ENCODE measurements around the gene KRT9. TPM values are rescaled to one million over a fixed set of nuclear protein-coding genes. Genes with fewer than 3 reads are reported as not detected.

Gene KRT9
- total RNA-seq, 1 experiment from 2014 or later, result not detected

GRCh38 chr17:41540921-41541625 is 30.8 kb downstream of the KRT9 start:
- CTCF ChIA-PET, result no interaction called here
- TF ChIP-seq CTCF (conservative IDR thresholded peaks at IDR 0.05; ENCODE audit: low read depth, low read length), result no peak
- TF ChIP-seq EZH2 (IDR thresholded peaks at IDR 0.05; ENCODE audit: borderline replicate concordance, low read depth, low read length, poor library complexity, severe bottlenecking), result no peak

GRCh38 chr17:41539979-41540701 is 31.7 kb downstream of the KRT9 start:
- BruUV-seq (replicated peaks), result no TSS peak
- DNase-seq (ENCODE audit: low spot score), result no peak
- Histone ChIP-seq H3K27me3 (replicated peaks; ENCODE audit: insufficient read depth, low read depth, low read length, poor library complexity) (no peaks in the 10 kb centered on the region), H3K9me3 (ENCODE audit: low read depth, low read length, poor library complexity, severe bottlenecking) (no peaks in the 10 kb centered on the region), H3K4me1 (ENCODE audit: insufficient read depth, low read length, poor library complexity, severe bottlenecking) (no peaks in the 10 kb centered on the region), H3K4me3 (ENCODE audit: low read depth, low read length, poor library complexity, severe bottlenecking) (no peak overlapping the region), H3K36me3 (ENCODE audit: insufficient read depth, low read length, poor library complexity, severe bottlenecking) (no peaks in the 10 kb centered on the region), H3K27ac (ENCODE audit: low read depth, low read length, poor library complexity, severe bottlenecking) (no peak overlapping the region)
- intact Hi-C loops (cut with micrococcal nuclease; ENCODE audit: unreplicated experiment), result no loop called here
- ChIA-PET CTCF (interaction anchor here (1.8 kb wide), 1 partner anchor 9 kb away, joined by 6 read pairs; no protein-coding TSS in a partner anchor), POLR2A (ENCODE audit: low non-redundant PET) (no interaction called here)
- TF ChIP-seq EZH2 (IDR thresholded peaks at IDR 0.05; ENCODE audit: borderline replicate concordance, low read depth, low read length, poor library complexity, severe bottlenecking) (no peak), CTCF (conservative IDR thresholded peaks at IDR 0.05; ENCODE audit: low read depth, low read length) (no peak)

More at GRCh38 chr17:41540921-41541625, 30.8 kb downstream of the KRT9 start:
- POLR2A ChIA-PET (ENCODE audit: low non-redundant PET), result no interaction called here
- Histone ChIP-seq H3K9me3 (ENCODE audit: low read depth, low read length, poor library complexity, severe bottlenecking) (no peaks in the 10 kb centered on the region), H3K36me3 (ENCODE audit: insufficient read depth, low read length, poor library complexity, severe bottlenecking) (no peaks in the 10 kb centered on the region), H3K27me3 (replicated peaks; ENCODE audit: insufficient read depth, low read depth, low read length, poor library complexity) (no peaks in the 10 kb centered on the region), H3K4me1 (ENCODE audit: insufficient read depth, low read length, poor library complexity, severe bottlenecking) (no peaks in the 10 kb centered on the region), H3K27ac (ENCODE audit: low read depth, low read length, poor library complexity, severe bottlenecking) (no peak overlapping the region), H3K4me3 (ENCODE audit: low read depth, low read length, poor library complexity, severe bottlenecking) (no peak overlapping the region)
- no peak for DNase-seq (ENCODE audit: low spot score)
- intact Hi-C loops (cut with micrococcal nuclease; ENCODE audit: unreplicated experiment), result no loop called here
- BruUV-seq (replicated peaks), result no TSS peak

GRCh38 chr17:41539071-41539492 is 32.8 kb downstream of the KRT9 start:
- no TSS peak for BruUV-seq (replicated peaks)
- no peaks in the 10 kb centered on the region for H3K36me3 ChIP-seq (ENCODE audit: insufficient read depth, low read length, poor library complexity, severe bottlenecking)
- H3K27me3 ChIP-seq (replicated peaks; ENCODE audit: insufficient read depth, low read depth, low read length, poor library complexity), result no peaks in the 10 kb centered on the region
- TF ChIP-seq EZH2 (IDR thresholded peaks at IDR 0.05; ENCODE audit: borderline replicate concordance, low read depth, low read length, poor library complexity, severe bottlenecking) (no peak), CTCF (conservative IDR thresholded peaks at IDR 0.05; ENCODE audit: low read depth, low read length) (no peak)
- ChIA-PET POLR2A (ENCODE audit: low non-redundant PET) (no interaction called here), CTCF (interaction anchor here (1.8 kb wide), 1 partner anchor 10 kb away, joined by 6 read pairs; no protein-coding TSS in a partner anchor)
- intact Hi-C loops (cut with micrococcal nuclease; ENCODE audit: unreplicated experiment), result no loop called here
- DNase-seq (ENCODE audit: low spot score), result no peak
- H3K4me3 ChIP-seq (ENCODE audit: low read depth, low read length, poor library complexity, severe bottlenecking), result no peak overlapping the region
- H3K27ac ChIP-seq (ENCODE audit: low read depth, low read length, poor library complexity, severe bottlenecking), result no peak overlapping the region
- no peaks in the 10 kb centered on the region for H3K4me1 ChIP-seq (ENCODE audit: insufficient read depth, low read length, poor library complexity, severe bottlenecking)
- H3K9me3 ChIP-seq (ENCODE audit: low read depth, low read length, poor library complexity, severe bottlenecking), result no peaks in the 10 kb centered on the region
